ENCODE data around the gene HDAC10. TPM values are rescaled to one million over a fixed set of nuclear protein-coding genes. Genes with fewer than 3 reads are reported as not detected.

HDAC10 gene
- polyA plus RNA-seq, 5 donors, result 19.2 to 42.5 (median 33.6) TPM

DNA sequence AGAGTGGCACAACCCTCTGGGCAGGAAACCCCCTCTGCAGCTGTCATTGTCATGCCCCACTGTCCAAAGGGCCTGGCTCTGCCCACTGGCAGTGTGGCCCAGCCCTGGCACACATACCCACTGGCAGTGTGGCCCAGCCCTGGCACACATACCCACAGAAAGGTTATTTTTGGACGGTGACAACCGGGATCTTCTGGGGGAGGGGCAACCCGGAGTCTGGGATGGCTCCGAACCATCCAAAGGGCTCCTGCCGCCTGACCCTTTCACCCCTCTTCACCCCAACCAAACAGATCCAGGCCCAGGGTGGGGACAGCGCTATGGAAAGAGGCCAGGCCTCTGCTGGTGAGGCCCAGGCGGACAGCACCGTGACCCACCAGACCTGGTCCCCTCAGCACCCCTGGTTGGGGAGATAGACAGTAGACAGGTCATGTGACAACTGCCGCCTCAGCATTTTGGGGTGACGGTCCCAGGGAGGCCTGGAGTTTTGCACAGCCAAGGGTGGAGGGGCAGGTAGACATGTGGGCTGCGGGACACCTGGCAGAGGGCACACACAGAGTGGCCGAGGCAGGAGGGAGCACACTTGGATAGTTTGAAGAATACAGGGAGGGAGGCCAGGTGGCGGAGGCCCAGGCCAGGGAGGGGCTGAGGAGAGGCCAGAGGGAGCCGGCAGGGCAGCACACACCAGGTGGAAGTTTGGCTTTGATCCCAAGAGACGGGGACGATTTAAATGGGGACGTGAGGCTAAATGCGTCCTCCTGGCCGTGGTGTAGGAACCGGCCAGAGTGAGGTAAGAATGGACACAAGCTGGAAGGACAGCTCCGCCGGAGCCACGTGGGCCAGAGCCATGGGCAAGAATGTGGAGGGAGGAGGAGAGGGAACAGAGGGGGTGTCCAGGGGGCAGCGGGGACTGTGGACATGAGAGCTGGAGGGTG lies 7.6 kb upstream of the HDAC10 start:
- DNase-seq, result no peak

DNA sequence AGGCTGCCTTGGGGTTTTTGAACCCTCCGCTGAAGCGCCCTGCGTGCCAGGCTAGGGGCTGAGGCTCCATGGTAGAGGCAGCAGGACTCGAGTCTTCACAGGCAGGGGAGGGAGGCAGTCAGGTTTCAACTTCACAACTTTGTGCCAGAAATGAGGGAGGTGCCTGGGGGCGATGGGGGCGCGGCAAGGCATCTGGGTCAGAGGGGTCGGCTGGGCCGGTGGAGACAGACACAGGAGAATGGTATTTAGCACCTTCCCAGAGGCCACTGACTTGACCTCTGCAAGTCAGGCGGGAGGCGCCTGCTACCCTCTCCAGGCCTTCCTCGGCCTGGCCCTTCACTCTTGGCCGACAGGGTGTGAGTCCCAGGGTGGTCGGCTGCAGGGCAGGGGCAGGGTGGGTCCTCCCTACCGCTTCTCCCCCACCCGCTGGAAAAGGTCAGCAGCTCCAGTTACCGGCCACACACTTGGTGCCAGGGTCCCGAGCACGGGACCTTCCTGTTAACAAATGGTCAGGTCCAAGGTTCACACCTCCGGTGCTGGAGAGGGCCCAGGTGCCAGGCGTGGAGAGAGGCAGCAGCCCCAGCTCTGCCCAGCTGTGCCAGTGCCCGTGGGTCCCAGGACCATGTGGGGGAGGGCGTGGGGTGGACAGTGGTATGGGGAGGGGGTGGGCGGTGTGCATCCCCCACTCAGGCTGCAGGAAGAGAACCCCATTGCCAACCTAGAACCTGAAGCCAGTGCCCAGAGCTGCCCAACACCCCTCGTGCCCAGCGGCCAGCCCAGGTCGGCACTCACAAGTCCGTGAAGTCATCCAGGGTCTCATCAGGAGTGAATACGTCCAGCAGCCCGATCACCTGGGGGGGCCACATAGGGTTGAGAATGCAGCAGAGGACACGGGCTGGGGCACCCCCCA lies 6.6 kb upstream of the HDAC10 start:
- no peak for DNase-seq

DNA sequence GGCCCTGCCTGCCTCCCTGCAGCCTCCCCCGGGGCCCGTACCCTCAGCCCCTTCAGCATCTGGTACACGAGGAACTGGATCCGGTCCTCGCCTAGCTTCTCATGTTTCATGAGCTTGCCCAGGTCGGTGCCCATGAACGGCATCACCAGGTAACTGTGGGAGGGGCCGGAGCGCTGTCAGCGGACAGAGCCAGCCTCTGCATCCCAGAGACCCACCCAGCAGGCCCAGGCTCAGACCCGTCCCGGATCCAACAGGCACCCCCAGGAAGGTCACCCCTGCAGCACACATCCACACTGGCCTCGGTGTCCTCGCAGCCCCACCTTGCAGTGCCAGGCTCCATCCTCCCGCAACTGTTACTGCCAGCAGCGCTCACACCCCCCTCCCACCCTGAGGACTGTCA lies 6.0 kb upstream of the HDAC10 start:
- DNase-seq, result no peak

DNA sequence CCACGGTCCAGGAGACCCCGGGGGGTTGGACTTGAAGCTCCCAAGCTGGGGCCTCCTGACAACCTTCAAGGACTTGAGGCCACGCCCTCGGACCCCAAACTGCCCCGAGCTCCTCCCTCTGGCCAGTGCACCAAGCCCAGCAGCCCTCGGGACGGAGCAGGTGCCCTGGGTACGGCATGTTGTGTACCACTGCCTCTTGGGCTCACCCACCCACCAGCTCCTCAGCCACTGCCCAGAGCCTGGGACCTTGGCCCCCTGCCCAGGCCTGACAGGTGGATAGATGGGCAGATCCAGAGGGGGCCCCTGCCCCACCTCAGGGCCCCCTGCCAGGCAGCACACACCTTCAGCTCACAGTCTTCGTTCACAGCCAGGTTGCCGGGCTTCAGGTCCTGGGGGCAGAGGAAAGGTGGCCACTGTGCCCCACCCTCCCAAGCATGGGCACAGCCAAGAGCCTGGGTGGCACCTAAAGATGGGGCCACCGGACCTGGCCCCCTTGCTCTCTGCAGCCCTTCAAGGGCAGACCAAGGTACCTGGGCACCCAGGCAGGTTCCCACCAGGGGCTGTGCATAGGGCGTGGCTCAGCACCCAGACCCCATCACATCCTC lies 5.3 kb upstream of the HDAC10 start:
- no peak for DNase-seq

DNA sequence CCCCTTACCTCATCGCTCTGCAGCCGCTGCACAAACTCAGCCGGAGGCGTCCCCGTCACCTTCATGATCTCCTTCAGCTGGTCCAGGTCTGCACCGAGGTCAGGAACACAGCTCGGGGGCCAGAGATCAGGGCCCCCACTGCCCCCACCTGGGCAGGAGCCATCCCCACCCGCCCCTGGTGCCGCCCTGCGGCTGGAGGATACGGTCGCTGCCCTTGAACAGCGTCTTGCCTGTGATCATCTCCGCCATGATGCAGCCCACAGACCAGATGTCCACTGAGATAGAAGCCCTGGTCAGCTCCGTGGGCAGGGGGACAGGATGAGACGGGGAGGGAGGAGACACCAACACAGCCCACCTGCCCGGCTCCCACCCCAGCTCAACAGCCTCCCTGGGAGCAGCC lies 4.5 kb upstream of the HDAC10 start:
- DNase-seq, result no peak

DNA sequence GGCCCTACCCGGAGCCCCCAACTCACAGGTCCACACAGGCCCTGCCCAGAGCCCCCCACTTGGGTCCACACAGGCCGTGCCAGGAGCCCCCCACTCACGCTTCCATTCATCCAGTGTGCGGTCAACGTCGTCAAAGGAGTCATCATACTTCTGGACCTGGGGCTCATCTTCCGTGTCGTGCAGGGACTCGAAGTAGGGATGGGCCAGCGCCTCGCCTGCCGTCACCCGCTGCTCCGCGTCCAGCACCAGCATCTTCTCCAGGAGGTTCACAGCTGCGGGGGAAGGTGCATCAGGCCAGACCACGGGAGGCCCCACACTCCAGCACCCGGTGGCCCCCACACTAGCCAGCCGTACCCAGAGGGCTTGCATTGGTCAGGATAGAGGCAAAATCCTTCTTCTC lies 4.0 kb upstream of the HDAC10 start:
- DNase-seq, result no peak

DNA sequence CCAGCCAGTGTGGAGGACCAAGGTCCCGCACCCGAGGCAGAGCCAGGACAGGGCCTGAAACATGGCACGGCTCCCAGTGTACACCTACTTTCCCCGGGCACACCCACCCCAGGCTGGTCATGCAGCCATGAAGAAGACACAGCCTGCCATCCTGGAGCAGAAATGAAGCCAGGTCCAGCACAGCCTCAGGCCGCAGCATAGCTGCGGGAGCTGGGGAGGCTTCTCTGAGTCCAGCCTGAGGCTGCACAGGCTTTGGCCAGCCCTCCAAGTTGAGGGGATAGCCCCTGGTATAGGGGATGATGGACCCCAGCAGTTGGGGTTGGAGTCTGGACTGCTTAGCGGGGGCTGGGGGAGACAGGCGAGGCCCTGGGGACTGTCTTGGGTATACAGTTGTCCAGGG lies 2.9 kb upstream of the HDAC10 start:
- DNase-seq, result no peak

DNA sequence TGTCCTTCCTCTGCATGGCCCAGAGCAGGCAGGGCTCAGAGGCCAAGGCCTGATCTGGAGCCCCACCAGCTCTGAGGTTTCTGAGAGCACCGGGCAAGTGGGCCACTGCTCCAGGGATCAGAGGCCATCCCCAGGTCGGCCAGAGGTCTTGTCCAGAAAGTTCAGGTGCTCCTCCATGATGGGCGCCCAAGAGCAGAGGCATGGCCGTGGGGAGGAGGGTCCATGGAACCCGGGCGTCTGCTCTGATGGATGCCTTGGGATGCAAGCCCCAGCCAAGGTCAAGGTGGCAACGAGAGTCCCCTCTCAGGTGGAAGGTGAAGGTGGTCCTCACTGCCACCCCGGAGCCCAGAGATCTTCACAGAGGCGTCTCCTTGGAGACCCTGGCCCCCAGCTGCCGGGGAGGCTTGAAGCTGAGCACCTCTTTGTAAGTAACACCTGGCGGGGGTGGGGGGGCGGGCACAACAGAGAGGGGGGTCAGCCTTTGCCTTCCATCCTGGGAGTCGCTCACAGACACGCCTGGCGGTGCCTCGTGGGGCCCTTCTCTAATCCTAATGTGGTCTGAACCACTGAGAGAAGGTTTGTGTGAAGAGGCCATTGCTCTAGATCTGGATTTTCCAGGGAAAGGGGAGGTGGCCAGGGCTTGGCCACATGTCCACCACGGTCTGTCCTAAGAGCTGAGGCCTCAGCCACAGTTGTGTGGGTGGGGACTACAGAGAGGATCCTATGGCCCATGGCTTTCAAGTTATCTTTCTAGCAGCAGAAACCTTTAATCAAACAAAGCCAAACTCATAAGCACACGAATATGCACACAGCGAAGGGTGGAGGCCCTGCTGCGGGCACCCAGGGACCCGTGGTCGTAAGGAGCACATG lies 2.2 kb upstream of the HDAC10 start:
- no peak for DNase-seq

DNA sequence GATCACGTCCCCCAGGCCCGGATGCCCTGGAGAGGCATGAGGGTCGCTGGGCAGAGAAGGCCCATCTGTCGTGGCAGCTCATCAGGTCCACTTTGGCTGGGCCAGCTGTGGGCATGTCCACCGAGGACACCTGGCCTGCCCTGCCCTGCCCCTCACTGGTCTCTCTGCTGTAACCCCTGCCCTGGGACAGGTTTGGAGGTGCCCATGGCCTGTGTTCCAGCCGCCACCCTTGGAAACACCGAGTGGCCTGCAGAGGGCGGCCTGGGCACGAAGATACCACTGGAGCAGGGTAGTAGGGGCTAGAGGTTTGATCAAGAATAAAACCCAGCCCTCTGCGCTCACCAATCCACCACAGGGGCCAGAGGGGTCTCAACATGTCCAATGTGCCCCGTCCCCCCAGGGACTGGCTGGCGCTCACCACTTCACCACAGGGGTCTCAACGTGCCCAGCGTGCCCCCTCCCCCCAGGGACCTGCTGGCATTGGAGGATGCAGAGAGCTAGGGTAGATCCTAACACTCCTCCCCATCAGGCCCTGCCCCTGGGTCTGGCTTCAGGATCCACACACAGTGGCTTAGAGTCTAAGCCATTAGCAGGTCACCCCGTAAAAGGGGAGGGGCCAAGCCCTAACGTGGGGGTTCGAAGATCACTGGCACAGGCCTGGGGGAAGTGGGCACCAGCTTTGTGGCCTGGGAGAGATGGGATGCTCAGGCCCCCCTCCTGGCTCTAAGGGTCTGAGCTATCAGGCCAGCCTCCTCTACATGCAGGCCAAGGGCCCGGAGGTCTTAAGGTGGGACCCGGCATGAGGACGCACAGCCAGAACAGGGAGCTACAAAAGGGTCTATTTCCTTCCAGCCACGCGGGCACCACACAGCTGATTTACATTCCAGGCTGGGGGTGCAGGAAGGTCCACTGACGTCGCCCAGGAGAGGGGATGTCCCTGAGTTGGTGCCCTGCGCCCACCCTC lies 1.3 kb upstream of the HDAC10 start:
- no peak for DNase-seq

DNA sequence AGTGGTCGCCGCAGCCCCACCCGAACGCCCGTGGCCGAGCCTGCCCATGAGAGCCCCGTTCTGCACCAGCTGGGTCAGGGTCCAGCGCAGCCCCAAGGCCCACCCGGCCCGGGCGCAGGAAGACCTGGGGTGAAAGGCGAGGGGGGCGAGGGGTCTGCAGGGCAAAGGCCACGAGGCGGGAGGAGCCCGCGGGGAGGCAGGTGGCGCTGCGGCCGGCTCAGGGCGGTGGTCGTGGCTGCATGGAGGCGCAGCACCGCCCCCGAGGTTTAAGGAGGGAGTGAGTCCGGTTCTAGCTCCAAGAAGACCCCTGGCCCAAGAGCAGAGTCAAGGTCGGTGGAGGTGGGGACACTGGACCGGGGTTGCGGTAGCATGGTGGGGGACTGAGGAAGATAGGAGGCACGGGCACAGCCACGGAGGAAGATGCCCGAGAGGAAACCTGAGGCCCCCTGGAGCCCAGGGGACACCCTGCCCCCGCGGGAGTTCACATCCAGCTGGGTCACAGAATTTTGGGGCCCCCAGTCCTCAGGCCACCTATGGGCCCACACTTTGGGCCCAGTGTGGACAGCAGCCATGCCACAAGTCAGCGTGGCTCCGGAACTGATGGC lies 514 bp upstream of the HDAC10 start:
- DNase-seq, result no peak

DNA sequence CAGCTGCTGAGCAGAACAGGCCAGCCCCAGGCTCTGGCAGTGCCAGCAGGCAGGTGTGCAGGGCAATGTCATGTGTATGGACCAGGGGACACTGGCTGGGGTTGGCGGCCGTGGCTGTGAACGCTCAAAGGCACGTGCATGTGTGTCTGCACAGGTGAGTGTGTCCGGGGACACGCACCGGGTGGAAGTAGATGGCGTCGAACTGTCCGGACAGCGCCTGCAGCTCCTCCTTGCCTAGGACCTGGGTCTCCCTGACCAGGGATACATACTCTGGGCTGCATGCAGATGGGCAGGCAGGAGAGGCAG lies 863 bp downstream of the HDAC10 start:
- no peak for DNase-seq

DNA sequence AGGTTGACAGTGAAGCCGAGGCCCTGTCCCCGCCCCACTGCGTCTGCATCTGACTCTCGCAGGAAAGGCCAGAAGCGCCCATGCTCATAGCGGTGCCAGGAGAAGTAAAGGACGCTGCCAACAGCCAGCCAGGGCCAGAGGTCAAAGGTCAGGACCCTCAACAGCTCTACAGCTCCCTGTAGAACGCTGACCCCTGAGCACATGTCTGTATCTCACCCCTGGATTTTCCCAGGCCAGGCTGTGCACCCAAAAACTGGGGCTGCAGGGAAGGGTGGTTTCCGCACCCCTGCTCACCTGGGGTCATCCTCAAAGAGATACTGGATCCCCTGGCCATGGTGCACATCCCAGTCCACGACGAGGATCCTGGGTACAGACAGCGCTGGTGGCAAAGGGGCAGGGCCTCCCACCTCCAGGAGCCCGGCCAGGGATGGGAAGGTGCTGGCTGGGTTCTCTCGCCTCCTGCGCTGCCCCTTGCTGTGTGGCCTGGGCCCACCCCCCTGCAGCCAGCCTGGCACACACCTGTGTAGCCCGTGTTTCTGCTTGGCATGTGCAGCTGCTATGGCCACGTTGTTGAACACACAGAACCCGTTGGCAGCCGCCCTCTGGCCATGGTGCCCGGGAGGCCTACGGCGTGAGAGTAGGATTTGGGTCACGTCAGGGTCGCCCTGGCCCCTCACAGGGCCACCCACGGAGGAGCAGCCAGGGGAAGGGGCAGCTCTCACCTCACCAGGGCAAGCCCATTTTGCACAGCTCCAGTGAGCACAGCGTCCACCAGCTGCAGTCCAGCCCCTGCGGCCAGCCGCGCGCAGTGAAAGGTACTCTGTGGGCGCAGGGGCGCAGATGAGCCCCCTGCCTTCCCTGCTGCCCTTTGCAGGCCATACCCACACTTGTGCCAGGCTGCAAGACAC lies 1.5 kb downstream of the HDAC10 start:
- no peak for DNase-seq

DNA sequence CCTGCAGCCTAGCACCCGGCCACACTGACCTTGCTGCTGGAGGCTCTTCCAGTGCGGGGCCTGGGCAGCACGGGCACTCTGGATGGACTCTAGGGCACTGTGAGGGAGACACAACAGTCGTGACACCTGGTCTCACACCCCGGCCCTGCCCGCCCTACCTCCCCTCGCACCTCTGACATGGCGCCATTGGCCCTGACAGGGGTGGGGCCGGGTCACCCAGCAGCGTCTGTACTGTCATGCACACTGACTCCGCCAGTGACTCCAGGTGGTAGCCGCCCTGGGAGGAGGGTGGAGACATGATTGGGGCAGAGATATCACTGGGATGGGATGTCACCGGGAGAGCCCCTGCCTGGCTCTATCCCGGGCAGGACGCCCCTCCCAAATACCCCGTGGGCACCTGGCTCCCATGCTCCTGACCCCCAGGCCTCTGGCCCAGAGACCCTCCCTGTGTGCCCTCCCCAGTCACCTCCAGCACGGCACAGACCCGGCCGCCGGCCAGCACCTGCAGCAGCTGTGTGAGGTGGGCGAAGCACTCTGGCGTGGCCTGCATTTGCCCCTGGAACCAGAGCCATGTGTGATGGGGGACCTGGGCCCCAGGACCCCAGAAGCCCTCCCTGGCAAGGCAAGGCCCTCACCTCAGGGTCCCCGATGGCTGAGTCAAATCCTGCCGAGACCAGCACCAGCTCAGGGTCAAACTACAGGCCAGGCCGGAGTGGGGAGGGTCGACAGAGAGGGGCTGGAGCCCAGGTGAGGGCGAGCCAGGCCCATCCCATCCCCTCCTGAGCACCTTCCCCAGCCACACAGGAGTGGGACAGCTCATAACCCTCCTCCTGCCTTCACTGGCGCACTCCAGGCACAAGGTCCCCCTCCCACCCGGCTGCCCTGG lies 2.6 kb downstream of the HDAC10 start:
- DNase-seq, result no peak

DNA sequence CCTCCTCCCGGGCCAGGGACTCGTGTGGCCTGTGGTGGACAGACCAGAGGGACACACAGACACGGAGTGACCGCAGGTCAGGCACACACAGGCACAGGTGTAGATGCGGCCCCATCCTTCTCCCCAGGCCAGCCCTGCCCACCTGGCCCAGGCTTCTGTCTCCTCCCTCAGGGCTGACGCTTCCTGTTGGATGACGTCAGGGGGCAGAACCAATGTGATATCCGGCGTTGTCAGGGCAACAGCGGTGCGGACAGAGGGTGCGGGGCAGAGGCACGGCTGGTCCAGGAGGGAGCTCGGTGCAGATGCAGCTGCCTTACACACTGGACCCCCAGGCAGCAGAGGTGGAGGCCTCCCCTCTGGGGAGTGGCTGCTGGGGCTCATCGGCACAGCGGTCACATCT lies 3.3 kb downstream of the HDAC10 start:
- no peak for DNase-seq

DNA sequence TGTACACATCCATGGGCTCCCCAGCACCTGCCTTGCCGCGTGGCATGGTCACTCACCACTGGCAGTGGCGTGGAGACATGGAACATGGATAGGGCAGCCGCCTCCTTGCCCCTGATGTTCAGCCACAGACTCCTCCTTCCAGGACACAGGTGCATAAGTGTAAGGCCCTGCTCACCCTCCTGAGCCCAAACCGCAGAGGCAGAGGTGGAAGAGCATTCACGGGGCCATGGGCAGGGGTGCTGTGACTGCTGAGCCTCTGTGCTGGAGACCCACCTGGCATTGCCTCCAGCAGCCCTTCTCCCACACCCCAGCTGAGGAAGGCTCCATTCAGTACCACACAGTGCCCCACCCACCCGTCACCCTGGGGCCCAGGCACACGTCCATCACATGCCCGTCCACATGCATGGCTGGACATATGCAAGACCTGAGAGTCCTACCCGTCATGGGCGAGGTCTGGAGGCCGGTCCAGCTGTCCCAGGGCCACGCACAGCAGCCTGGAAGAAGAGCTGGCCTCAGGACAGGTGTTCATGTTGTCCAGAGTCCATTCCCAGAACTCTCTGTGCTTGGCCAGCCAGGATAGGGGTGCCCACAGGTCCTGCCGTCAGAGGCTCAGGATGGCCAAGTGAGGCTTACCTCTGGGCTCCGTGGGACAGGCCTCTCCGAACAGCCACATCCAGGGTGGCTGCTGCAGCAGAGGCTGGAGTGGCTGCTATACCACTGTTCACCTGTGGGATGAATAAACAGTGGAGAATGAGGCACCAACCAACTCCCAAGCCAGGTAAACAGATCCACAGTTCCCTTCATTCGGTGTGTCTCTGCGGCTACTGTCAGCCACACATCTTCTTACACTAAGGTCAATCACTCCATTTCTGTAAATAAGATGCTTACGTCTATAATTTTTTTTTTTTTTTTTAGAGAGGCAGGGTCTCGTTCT lies 4.6 kb downstream of the HDAC10 start:
- DNase-seq, result no peak

Measured in right lung (tissue), 5 donors.